Mesothelial cell of epicardium (in vitro differentiated cells): ENCODE results near the gene COQ2. TPM values are rescaled to one million over a fixed set of nuclear protein-coding genes. Genes with fewer than 3 reads are reported as not detected.
"Not testable (repeated sequence)": the region's sequence is repeated elsewhere in the genome, so short reads cannot be mapped to it uniquely, and the experiment has no call there.

Experiments
- DNase-seq, 2 experiments: peaks; one replicate each; pipeline ENCODE4 v3.0.0; 2021; ENCODE audit warnings: low spot score in 2 of 2; ENCODE audit not compliant: unreplicated experiment in 2 of 2
- H3K27ac Mint-ChIP-seq: 2 replicates; pipeline ENCODE4 v1.8.0; 2021; ENCODE audit warnings: mixed read lengths
- H3K27me3 Mint-ChIP-seq: 2 replicates; pipeline ENCODE4 v1.8.0; 2021; ENCODE audit warnings: low read depth, mixed read lengths
- H3K36me3 Mint-ChIP-seq: 2 replicates; pipeline ENCODE4 v1.8.0; 2021; ENCODE audit warnings: mixed read lengths
- H3K4me1 Mint-ChIP-seq: 2 replicates; pipeline ENCODE4 v1.8.0; 2021; ENCODE audit warnings: mixed read lengths
- H3K4me3 Mint-ChIP-seq: 2 replicates; pipeline ENCODE4 v1.8.0; 2021; ENCODE audit warnings: mild to moderate bottlenecking, moderate library complexity, mixed read lengths
- H3K9me3 Mint-ChIP-seq: 2 replicates; pipeline ENCODE4 v1.8.0; 2021; ENCODE audit warnings: mixed read lengths
- total RNA-seq: library from RNA; stranded (reverse); gene quantifications from 3 replicates; pipeline ENCODE4 v1.2.1, GENCODE V29; 2021
- TF ChIP-seq, protein P1 (sequence below): fragments of 200-600 bp; sonication (generic); IDR thresholded peaks from one replicate; pipeline ENCODE4 v1.5.0; 2021; ENCODE audit warnings: antibody characterized with exemption; ENCODE audit not compliant: unreplicated experiment

Gene COQ2
- total RNA-seq, 1 donor from 2014 or later, result 8.0 TPM

DNA sequence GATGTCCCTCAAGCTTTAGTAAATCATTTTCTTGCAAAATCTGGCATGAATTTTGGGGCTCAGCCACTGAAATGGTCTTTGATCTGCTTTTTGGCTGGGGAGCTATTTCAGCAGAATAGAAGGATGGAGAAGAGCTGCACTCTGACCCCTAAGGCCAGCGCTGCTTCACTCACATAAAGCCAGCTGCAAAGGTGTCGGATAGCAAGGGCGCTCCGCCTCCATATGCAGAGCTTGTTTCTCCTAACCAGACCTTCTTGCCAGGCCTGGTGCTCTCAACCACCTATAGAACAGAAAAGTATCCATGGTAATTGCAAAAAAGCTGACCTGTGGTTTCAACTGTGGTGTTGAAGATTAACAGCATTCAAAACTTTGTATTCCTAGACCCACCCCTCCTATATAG, 24.1 kb upstream of the COQ2 start:
- Mint-ChIP-seq H3K27me3 (no peaks in the 10 kb centered on the region), H3K27ac (no peak overlapping the region), H3K9me3 (no peaks in the 10 kb centered on the region), H3K4me3 (no peak overlapping the region), H3K36me3 (no peaks in the 10 kb centered on the region), H3K4me1 (peaks cover 5% of the 10 kb centered on the region)
- TF ChIP-seq, protein P1, sequence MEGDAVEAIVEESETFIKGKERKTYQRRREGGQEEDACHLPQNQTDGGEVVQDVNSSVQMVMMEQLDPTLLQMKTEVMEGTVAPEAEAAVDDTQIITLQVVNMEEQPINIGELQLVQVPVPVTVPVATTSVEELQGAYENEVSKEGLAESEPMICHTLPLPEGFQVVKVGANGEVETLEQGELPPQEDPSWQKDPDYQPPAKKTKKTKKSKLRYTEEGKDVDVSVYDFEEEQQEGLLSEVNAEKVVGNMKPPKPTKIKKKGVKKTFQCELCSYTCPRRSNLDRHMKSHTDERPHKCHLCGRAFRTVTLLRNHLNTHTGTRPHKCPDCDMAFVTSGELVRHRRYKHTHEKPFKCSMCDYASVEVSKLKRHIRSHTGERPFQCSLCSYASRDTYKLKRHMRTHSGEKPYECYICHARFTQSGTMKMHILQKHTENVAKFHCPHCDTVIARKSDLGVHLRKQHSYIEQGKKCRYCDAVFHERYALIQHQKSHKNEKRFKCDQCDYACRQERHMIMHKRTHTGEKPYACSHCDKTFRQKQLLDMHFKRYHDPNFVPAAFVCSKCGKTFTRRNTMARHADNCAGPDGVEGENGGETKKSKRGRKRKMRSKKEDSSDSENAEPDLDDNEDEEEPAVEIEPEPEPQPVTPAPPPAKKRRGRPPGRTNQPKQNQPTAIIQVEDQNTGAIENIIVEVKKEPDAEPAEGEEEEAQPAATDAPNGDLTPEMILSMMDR, result no peak
- no peak for DNase-seq

DNA sequence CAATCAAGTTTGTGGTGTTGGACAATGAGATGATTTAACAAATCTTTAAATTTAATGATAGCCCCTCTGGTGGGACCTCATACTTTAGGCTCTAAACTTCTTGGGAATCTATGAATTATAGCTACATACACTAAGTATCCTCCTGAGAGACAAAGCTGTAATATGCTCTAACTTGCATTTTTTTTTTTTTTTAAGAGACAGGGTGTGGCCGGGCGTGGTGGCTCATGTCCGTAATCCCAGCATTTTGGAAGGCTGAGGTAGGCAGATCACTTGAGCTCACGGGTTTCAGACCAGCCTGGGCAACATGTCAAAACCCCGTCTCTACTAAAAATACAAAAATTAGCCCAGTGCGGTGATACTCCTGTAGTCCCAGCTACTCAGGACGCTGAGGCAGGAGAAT, 23.3 kb upstream of the COQ2 start:
- Mint-ChIP-seq H3K36me3 (no peaks in the 10 kb centered on the region), H3K4me3 (no peak overlapping the region), H3K27ac (no peak overlapping the region), H3K9me3 (no peaks in the 10 kb centered on the region), H3K4me1 (peaks cover 5% of the 10 kb centered on the region), H3K27me3 (no peaks in the 10 kb centered on the region)
- no peak for DNase-seq
- TF ChIP-seq, protein P1, result no peak

DNA sequence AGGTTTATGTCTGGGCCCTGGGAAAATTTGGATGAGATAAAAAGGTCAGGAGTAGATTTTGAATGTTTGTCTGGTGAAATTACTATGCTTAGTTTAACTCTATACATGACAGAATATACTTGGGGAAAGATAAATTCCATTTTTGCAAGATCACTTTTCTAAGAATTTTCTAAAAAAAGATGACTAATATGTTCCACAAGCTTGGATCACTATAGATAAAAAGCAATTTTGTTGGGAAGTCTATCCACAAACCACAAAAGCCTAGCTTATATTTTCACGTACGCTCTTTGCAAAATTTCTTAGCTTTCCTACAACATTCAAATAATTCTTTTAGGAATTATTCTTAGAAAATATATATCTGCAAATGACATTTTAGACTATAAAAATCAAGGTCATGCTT, 20.6 kb upstream of the COQ2 start:
- no peaks in the 10 kb centered on the region for H3K27me3 Mint-ChIP-seq
- peaks cover 5% of the 10 kb centered on the region for H3K4me1 Mint-ChIP-seq
- no peak for DNase-seq
- no peaks in the 10 kb centered on the region for H3K9me3 Mint-ChIP-seq
- TF ChIP-seq, protein P1, result no peak
- no peaks in the 10 kb centered on the region for H3K36me3 Mint-ChIP-seq
- H3K27ac Mint-ChIP-seq, result no peak overlapping the region
- H3K4me3 Mint-ChIP-seq, result no peak overlapping the region

DNA sequence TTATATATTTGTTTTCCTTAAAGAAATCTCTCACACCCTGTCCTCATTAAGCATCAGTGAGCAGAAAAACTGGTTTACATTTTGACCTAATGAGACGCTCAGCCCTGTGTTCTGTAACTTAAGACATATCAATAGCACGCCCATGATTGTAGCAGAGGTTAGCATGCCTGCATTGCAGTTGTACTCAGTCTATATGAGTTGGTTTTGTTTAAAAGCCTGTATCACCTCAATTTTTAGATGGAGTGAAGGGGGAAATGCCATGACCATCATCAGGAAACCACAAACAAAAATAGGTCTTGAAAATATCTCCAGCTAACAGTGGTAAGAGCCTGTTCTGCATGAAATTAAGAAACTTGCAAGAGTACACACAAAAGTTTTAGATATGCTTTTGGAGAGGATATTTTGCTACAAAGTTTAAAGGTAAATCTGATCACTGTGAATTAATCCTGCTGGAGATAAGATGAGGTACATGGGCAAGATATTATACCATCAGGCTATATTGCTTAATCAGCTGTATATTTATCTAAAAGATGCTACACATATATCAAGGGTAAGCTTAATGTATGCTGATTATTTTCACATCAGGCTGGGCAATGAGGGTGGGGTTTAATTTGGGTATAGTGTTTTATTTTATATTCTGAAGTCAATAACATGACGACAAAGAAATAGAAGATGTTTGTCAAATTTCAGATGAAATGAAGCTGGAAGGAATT, 13.1 kb upstream of the COQ2 start:
- Mint-ChIP-seq H3K9me3 (no peaks in the 10 kb centered on the region), H3K27me3 (no peaks in the 10 kb centered on the region), H3K4me1 (no peaks in the 10 kb centered on the region), H3K36me3 (no peaks in the 10 kb centered on the region), H3K4me3 (no peak overlapping the region), H3K27ac (no peak overlapping the region)
- DNase-seq, result no peak
- TF ChIP-seq, protein P1, result no peak

DNA sequence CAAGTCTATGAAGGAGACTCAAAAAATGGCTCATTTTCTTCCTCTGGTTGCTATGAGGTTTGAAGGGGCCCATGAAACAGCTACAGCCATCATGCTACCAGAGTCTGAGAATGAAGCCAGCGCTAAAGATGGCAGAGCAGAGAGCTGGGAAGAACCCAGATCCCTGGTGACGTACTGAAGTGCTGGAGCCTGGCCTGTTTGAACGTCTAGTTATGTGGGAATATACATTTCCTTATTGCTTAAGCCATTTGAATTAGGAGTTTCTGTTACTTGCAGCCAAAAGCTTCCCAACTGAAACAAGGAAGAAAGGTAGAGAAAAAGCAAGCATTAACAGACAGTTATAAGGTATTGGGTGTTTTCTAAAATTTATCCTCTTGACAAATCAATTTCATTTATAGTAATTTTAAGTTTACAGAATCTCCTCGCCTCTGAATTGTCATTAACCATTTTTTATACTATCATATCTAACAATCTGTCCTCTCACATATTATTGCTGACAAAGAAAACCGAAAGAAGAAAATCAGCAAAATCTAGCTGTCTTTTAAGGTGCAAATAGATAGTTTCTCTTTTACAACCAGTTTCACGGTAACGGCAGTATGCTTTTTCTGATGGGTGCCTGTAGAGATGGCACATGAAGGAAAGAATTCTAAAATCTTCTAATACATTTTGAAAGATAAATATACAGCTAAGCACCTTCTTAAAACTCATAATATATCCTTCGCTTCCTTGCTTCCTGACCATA, 8.9 kb upstream of the COQ2 start:
- no peak overlapping the region for H3K27ac Mint-ChIP-seq
- no peak overlapping the region for H3K4me3 Mint-ChIP-seq
- H3K27me3 Mint-ChIP-seq, result no peaks in the 10 kb centered on the region
- H3K36me3 Mint-ChIP-seq, result no peaks in the 10 kb centered on the region
- TF ChIP-seq, protein P1, result no peak
- no peak for DNase-seq
- no peaks in the 10 kb centered on the region for H3K4me1 Mint-ChIP-seq
- peaks cover 12% of the 10 kb centered on the region for H3K9me3 Mint-ChIP-seq

DNA sequence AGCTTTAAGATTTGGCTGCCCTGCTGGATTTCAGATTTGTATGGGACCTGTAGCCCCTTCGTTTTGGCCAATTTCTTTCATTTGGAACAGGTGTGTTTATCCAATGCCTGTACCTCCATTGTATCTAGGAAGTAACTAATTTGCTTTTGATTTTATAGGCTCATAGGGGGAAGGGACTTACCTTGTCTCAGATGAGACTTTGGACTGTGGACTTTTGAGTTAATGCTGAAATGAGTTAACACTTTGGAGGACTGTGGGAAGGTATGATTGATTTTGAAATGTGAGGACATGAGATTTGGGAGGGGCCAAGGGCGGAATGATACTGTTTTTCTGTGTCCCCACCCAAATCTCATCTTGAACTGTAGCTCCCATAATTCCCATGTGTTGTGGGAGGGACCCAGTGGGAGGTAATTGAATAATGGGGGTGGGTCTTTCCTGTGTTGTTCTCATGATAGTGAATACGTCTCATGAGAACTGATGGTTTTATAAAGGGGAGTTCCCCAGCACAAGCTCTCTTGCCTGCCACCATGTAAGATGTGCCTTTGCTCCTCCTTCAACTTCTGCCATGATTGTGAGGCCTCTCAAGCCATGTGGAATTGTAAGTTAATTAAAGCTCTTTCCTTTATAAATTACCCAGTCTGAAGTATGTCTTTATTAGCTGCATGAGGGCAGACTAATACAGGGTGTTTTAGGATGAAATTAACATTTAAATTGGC, 5.6 kb upstream of the COQ2 start:
- H3K4me3 Mint-ChIP-seq, H3K27me3 Mint-ChIP-seq, DNase-seq, H3K36me3 Mint-ChIP-seq, H3K27ac Mint-ChIP-seq, H3K4me1 Mint-ChIP-seq: not testable (repeated sequence)
- H3K9me3 Mint-ChIP-seq, result peaks cover 12% of the 10 kb centered on the region

DNA sequence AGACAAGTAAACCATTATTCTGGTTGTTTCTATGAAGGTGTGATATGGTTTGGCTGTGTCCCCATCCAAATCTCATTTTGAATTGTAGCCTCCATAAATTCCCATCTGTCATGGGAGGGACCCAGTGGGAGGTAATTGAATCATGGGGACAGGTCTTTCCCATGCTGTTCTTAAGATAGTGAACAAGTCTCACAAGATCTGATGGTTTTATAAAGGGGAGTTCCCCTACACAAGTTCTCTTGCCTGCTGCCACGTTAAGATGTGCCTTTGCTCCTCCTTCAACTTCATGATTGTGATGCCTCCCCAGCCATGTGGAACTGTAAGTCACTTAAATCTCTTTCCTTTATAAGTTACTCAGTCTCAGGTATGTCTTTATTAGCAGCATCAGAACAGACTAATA, 3.8 kb upstream of the COQ2 start:
- not testable (repeated sequence) for H3K36me3 Mint-ChIP-seq, DNase-seq, H3K4me3 Mint-ChIP-seq, H3K27me3 Mint-ChIP-seq, H3K27ac Mint-ChIP-seq
- H3K4me1 Mint-ChIP-seq, result peaks cover 16% of the 10 kb centered on the region
- peaks cover 12% of the 10 kb centered on the region for H3K9me3 Mint-ChIP-seq
